HG03135 (cell line): ENCODE results near the gene PLLP.
"Not testable (repeated sequence)": the region's sequence is repeated elsewhere in the genome, so short reads cannot be mapped to it uniquely, and the experiment has no call there.

Experiments used
- ATAC-seq: cut with Tn5 transposase; IDR thresholded peaks from one replicate; pipeline ENCODE4 v1.9.1; 2021; ENCODE audit warnings: mild to moderate bottlenecking, moderate library complexity; ENCODE audit not compliant: unreplicated experiment

Gene PLLP

GRCh38 chr16:57273826-57274225, 10.6 kb downstream of the PLLP start:
- ATAC-seq = no peak

GRCh38 chr16:57273359-57273758, 11.1 kb downstream of the PLLP start:
- no peak for ATAC-seq

- no peak for ATAC-seq
Observed at GRCh38 chr16:57271867-57272495, 12.5 kb downstream of the PLLP start.

- ATAC-seq = no peak
Observed at GRCh38 chr16:57271063-57271345, 13.5 kb downstream of the PLLP start.

GRCh38 chr16:57270221-57271062, 14.0 kb downstream of the PLLP start:
- ATAC-seq = no peak

- ATAC-seq = no peak
Observed at GRCh38 chr16:57268804-57269800, 15.4 kb downstream of the PLLP start.

GRCh38 chr16:57267343-57267742, 17.1 kb downstream of the PLLP start:
- not testable (repeated sequence) for ATAC-seq

GRCh38 chr16:57266531-57267260, 17.8 kb downstream of the PLLP start:
- ATAC-seq = no peak

GRCh38 chr16:57265850-57266530, 18.5 kb downstream of the PLLP start:
- no peak for ATAC-seq

GRCh38 chr16:57264950-57265371, 19.5 kb downstream of the PLLP start:
- no peak for ATAC-seq

- ATAC-seq = no peak
Observed at GRCh38 chr16:57264381-57264780, 20.1 kb downstream of the PLLP start.

- ATAC-seq = no peak
Observed at GRCh38 chr16:57263541-57264351, 20.7 kb downstream of the PLLP start.

- ATAC-seq = no peak
Observed at GRCh38 chr16:57262841-57263540, 21.5 kb downstream of the PLLP start.

GRCh38 chr16:57261806-57262205, 22.7 kb downstream of the PLLP start:
- no peak for ATAC-seq

GRCh38 chr16:57260294-57260929, 24.1 kb downstream of the PLLP start:
- no peak for ATAC-seq

- no peak for ATAC-seq
Observed at GRCh38 chr16:57258910-57259475, 25.5 kb downstream of the PLLP start.

GRCh38 chr16:57258226-57258909, 26.1 kb downstream of the PLLP start:
- ATAC-seq = no peak
